ENCODE measurements around the gene FRK. TPM values are rescaled to one million over a fixed set of nuclear protein-coding genes. Genes with fewer than 3 reads are reported as not detected.

FRK gene
- polyA plus RNA-seq, 1 donor (not counting 4 experiments of a cell fraction or from before 2014, with no cell fraction given), result 2.4 TPM

GRCh38 chr6:116004841-116005815 lies 55.6 kb downstream of the FRK start:
- Histone ChIP-seq H3K27ac (ENCODE audit: control insufficient read depth, insufficient read depth, low read length) (no peak overlapping the region), H3K4me3 (ENCODE audit: control insufficient read depth in 2 of 3, extremely low read depth in 1 of 3, insufficient read depth in 2 of 3, low read depth in 1 of 3, low read length in 3 of 3) (no peak overlapping the region), H3K27me3 (ENCODE audit: control insufficient read depth, extremely low read depth, insufficient read depth, low read length) (no peaks in the 10 kb centered on the region), H3K4me1 (ENCODE audit: control insufficient read depth, extremely low read depth, insufficient read depth, low read length) (no peaks in the 10 kb centered on the region), H2AFZ (ENCODE audit: control insufficient read depth, low read length) (no peak overlapping the region), H4K20me1 (ENCODE audit: control insufficient read depth, extremely low read depth, insufficient read depth, low read length) (no peaks in the 10 kb centered on the region), H3K36me3 (ENCODE audit: control insufficient read depth in 2 of 2, extremely low read depth in 1 of 2, insufficient read depth in 2 of 2, low read length in 2 of 2) (peaks cover 0 to 3% of the 10 kb centered on the region in 2 experiments), H3K4me2 (ENCODE audit: control insufficient read depth, extremely low read depth, insufficient read depth, low read depth, low read length) (no peak overlapping the region), H3K79me2 (ENCODE audit: control insufficient read depth, insufficient read depth, low read length) (no peaks in the 10 kb centered on the region), H3K9ac (ENCODE audit: control insufficient read depth, extremely low read depth, insufficient read depth, low read length) (no peak overlapping the region), H3K9me1 (ENCODE audit: control insufficient read depth, extremely low read depth, insufficient read depth, low read length) (no peaks in the 10 kb centered on the region), H3K9me3 (ENCODE audit: control insufficient read depth, low read depth, low read length) (no peaks in the 10 kb centered on the region)
- DNase-seq (ENCODE audit: low read depth, low spot score), result no peak
- dilution Hi-C loops (cut with MboI; ENCODE audit: extremely low pct_ligation_motif_present, low sequenced_read_pairs), result no loop called here
- no peak for FAIRE-seq
- TF ChIP-seq CTCF (optimal IDR thresholded peaks at IDR 0.05 in 1 of 3, IDR thresholded peaks at IDR 0.05 in 1 of 3, conservative IDR thresholded peaks at IDR 0.05 in 1 of 3; ENCODE audit: extremely low read depth in 1 of 3, insufficient read depth in 2 of 3, low read length in 3 of 3) (no peak), EZH2 (IDR thresholded peaks at IDR 0.05; ENCODE audit: low read length) (no peak)

- Histone ChIP-seq H3K27me3 (ENCODE audit: control insufficient read depth, extremely low read depth, insufficient read depth, low read length) (no peaks in the 10 kb centered on the region), H4K20me1 (ENCODE audit: control insufficient read depth, extremely low read depth, insufficient read depth, low read length) (no peaks in the 10 kb centered on the region), H3K36me3 (ENCODE audit: control insufficient read depth in 2 of 2, extremely low read depth in 1 of 2, insufficient read depth in 2 of 2, low read length in 2 of 2) (peaks cover 0 to 3% of the 10 kb centered on the region in 2 experiments), H3K4me3 (ENCODE audit: control insufficient read depth in 2 of 3, extremely low read depth in 1 of 3, insufficient read depth in 2 of 3, low read depth in 1 of 3, low read length in 3 of 3) (no peak overlapping the region), H3K9me3 (ENCODE audit: control insufficient read depth, low read depth, low read length) (no peaks in the 10 kb centered on the region), H3K79me2 (ENCODE audit: control insufficient read depth, insufficient read depth, low read length) (no peaks in the 10 kb centered on the region), H3K27ac (ENCODE audit: control insufficient read depth, insufficient read depth, low read length) (no peak overlapping the region), H3K9me1 (ENCODE audit: control insufficient read depth, extremely low read depth, insufficient read depth, low read length) (no peaks in the 10 kb centered on the region), H2AFZ (ENCODE audit: control insufficient read depth, low read length) (no peak overlapping the region), H3K9ac (ENCODE audit: control insufficient read depth, extremely low read depth, insufficient read depth, low read length) (no peak overlapping the region), H3K4me2 (ENCODE audit: control insufficient read depth, extremely low read depth, insufficient read depth, low read depth, low read length) (no peak overlapping the region), H3K4me1 (ENCODE audit: control insufficient read depth, extremely low read depth, insufficient read depth, low read length) (no peaks in the 10 kb centered on the region)
- dilution Hi-C loops (cut with MboI; ENCODE audit: extremely low pct_ligation_motif_present, low sequenced_read_pairs), result no loop called here
- TF ChIP-seq EZH2 (IDR thresholded peaks at IDR 0.05; ENCODE audit: low read length) (no peak), CTCF (optimal IDR thresholded peaks at IDR 0.05 in 1 of 3, IDR thresholded peaks at IDR 0.05 in 1 of 3, conservative IDR thresholded peaks at IDR 0.05 in 1 of 3; ENCODE audit: extremely low read depth in 1 of 3, insufficient read depth in 2 of 3, low read length in 3 of 3) (no peak)
- DNase-seq (ENCODE audit: low read depth, low spot score), result no peak
- FAIRE-seq, result no peak
Measured at GRCh38 chr6:116003668-116004067, 57.0 kb downstream of the FRK start.

All from keratinocyte (primary cell).